C4-2B (cell line): ENCODE results near the gene OSM.

Source experiments
- H3K27ac ChIP-seq: fragments of 450-650 bp; 2 replicates; pipeline ENCODE4 v1.5.1; 2017
- ZFX ChIP-seq: fragments of 450-650 bp; IDR thresholded peaks from 2 replicates; pipeline ENCODE4 v1.6.1; 2017
- TF ChIP-seq, protein P1 (sequence below): fragments of 450-650 bp; conservative IDR thresholded peaks from 2 replicates; pipeline ENCODE4 v1.5.1; 2017; ENCODE audit warnings: mild to moderate bottlenecking

Gene OSM

GRCh38 chr22:30232716-30233218, 33.9 kb downstream of the OSM start:
- H3K27ac ChIP-seq, result no peak overlapping the region
- TF ChIP-seq ZFX, result no peak
- TF ChIP-seq, protein P1, sequence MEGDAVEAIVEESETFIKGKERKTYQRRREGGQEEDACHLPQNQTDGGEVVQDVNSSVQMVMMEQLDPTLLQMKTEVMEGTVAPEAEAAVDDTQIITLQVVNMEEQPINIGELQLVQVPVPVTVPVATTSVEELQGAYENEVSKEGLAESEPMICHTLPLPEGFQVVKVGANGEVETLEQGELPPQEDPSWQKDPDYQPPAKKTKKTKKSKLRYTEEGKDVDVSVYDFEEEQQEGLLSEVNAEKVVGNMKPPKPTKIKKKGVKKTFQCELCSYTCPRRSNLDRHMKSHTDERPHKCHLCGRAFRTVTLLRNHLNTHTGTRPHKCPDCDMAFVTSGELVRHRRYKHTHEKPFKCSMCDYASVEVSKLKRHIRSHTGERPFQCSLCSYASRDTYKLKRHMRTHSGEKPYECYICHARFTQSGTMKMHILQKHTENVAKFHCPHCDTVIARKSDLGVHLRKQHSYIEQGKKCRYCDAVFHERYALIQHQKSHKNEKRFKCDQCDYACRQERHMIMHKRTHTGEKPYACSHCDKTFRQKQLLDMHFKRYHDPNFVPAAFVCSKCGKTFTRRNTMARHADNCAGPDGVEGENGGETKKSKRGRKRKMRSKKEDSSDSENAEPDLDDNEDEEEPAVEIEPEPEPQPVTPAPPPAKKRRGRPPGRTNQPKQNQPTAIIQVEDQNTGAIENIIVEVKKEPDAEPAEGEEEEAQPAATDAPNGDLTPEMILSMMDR, result no peak

DNA sequence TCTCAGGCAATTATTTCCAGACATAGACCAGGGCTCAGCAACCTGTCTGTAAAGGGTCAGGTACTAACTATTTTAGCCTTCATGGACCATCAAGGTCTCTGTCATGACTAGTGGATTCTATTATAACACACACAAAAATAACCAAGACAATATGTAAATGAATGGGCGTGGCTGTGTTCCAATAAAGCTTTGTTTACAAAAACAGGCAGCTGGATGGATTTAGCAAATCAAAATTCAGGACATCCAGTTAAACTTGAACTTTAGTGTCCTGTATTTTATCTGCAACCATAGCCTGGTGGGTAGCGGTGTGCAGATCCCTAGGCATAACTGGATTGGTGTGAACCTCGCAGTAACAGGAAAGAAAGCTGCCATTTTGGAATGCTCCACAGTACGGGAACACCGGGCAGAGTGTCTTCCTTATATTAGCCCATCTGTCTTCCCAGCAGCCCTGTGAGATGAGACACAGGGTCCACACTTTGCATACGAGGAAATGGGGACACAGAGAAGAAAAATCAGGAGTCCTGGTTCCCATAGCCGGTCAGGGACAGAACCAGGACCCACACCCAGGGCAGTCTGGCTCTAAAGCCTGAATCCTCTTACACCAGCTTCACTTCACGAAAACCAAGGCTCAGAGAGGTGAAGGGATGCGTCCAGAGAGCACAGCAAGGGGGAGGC, 35.7 kb downstream of the OSM start:
- TF ChIP-seq ZFX, result no peak
- TF ChIP-seq, protein P1, result no peak
- H3K27ac ChIP-seq, result no peak overlapping the region

GRCh38 chr22:30230330-30230729, 36.3 kb downstream of the OSM start:
- H3K27ac ChIP-seq, result no peak overlapping the region
- TF ChIP-seq, protein P1, result no peak
- no peak for TF ChIP-seq ZFX

GRCh38 chr22:30228509-30229359, 37.9 kb downstream of the OSM start:
- H3K27ac ChIP-seq, result no peak overlapping the region
- TF ChIP-seq, protein P1, result no peak
- no peak for TF ChIP-seq ZFX

- TF ChIP-seq ZFX, result no peak
- TF ChIP-seq, protein P1, result no peak
- H3K27ac ChIP-seq, result no peak overlapping the region
Measured at GRCh38 chr22:30227438-30228228, 39.0 kb downstream of the OSM start.

GRCh38 chr22:30226192-30226832, 40.3 kb downstream of the OSM start:
- H3K27ac ChIP-seq, result no peak overlapping the region
- no peak for TF ChIP-seq ZFX
- TF ChIP-seq, protein P1, result no peak
